Nephron (organoid): ENCODE measurements around the gene PRKG1.
A peak's percentile ranks its signal among the peaks of the same experiment; 100 is the strongest.

Experiments
- H3K27ac Mint-ChIP-seq, 3 experiments: 2 replicates each; pipeline ENCODE4 v1.8.0; 2020; ENCODE audit warnings: mixed read lengths in 3 of 3, mild to moderate bottlenecking in 2 of 3, moderate library complexity in 1 of 3
- H3K27me3 Mint-ChIP-seq: 2 replicates; pipeline ENCODE4 v1.8.0; 2021; ENCODE audit warnings: low read depth, mild to moderate bottlenecking, moderate library complexity, mixed read lengths
- H3K36me3 Mint-ChIP-seq: 2 replicates; pipeline ENCODE4 v1.8.0; 2020; ENCODE audit warnings: low read depth, mixed read lengths
- H3K4me1 Mint-ChIP-seq: 2 replicates; pipeline ENCODE4 v1.8.0; 2020; ENCODE audit warnings: mixed read lengths
- H3K4me3 Mint-ChIP-seq, 3 experiments: 2 replicates each; pipeline ENCODE4 v1.8.0; 2020; ENCODE audit warnings: mild to moderate bottlenecking in 3 of 3, mixed read lengths in 3 of 3, moderate library complexity in 2 of 3
- H3K9me3 Mint-ChIP-seq: 2 replicates; pipeline ENCODE4 v1.8.0; 2020; ENCODE audit warnings: mixed read lengths
- CTCF ChIP-seq, 3 experiments: fragments of 200-600 bp; sonication (generic); IDR thresholded peaks; one replicate each; pipeline ENCODE4 v1.5.0; 2021; ENCODE audit warnings: antibody characterized with exemption in 3 of 3; ENCODE audit not compliant: unreplicated experiment in 3 of 3

PRKG1 gene

GRCh38 chr10:51227897-51228713 is 153.8 kb downstream of the PRKG1 start:
- Mint-ChIP-seq H3K27ac (peak overlapping the region; percentile 48 to 73 (median 72)), H3K4me1 (peaks cover 49% of the 10 kb centered on the region), H3K27me3 (no peaks in the 10 kb centered on the region), H3K36me3 (no peaks in the 10 kb centered on the region), H3K4me3 (peak overlapping the region in 1 of 3 experiments; percentile 19), H3K9me3 (no peaks in the 10 kb centered on the region)
- TF ChIP-seq CTCF (IDR thresholded peaks at IDR 0.05; ENCODE audit: unreplicated experiment in 3 of 3) = no peak

- H3K9me3 Mint-ChIP-seq = no peaks in the 10 kb centered on the region
- H3K27ac Mint-ChIP-seq = peak overlapping the region; percentile 48 to 73 (median 72)
- H3K36me3 Mint-ChIP-seq = no peaks in the 10 kb centered on the region
- no peak for TF ChIP-seq CTCF (IDR thresholded peaks at IDR 0.05; ENCODE audit: unreplicated experiment in 3 of 3)
- H3K27me3 Mint-ChIP-seq = no peaks in the 10 kb centered on the region
- H3K4me1 Mint-ChIP-seq = peaks cover 48% of the 10 kb centered on the region
- H3K4me3 Mint-ChIP-seq = peak overlapping the region in 1 of 3 experiments; percentile 19
These were observed 154.4 kb downstream of the PRKG1 start for GRCh38 chr10:51228714-51229100.

DNA sequence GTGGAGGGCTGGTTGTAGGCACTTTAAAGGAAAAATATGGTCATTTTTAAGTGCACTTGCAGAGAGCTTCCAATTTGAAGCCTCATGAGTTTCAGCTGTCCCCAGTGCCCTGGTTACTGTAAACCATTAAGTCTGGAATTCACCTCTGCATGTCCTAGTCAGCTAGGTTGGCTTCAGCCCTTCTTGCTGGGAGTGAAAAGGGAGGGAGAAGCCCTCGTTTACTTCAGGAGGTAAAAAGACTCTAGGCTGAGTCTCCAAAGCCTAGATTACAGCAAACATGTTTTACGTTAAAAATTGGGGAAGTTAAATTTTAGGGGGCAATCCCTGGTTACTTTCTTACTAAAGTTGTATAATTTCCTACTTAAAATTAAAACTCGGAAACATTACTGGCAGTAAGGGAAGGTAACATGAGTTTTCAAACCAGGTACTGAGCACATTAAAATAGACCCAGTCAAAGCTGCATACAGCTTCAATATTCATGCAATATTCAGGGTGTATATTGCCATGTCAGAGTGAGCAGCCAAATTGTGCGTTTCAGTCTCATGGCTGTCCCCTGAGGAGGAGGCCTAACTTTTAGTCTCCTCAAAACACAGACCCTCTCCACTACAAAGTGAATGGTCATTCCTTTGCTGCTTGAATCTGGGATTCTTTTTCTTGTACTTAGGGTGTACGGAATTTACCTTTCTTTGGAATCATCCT is 156.7 kb downstream of the PRKG1 start:
- Mint-ChIP-seq H3K36me3 (no peaks in the 10 kb centered on the region), H3K9me3 (no peaks in the 10 kb centered on the region)
- TF ChIP-seq CTCF (IDR thresholded peaks at IDR 0.05; ENCODE audit: unreplicated experiment in 3 of 3) = no peak

GRCh38 chr10:51231754-51232153 is 157.5 kb downstream of the PRKG1 start:
- peak overlapping the region; percentile 5 to 78 (median 12) for H3K27ac Mint-ChIP-seq
- no peaks in the 10 kb centered on the region for H3K36me3 Mint-ChIP-seq
- no peaks in the 10 kb centered on the region for H3K27me3 Mint-ChIP-seq
- no peak for TF ChIP-seq CTCF (IDR thresholded peaks at IDR 0.05; ENCODE audit: unreplicated experiment in 3 of 3)
- peaks cover 33% of the 10 kb centered on the region for H3K4me1 Mint-ChIP-seq
- no peak overlapping the region for H3K4me3 Mint-ChIP-seq
- H3K9me3 Mint-ChIP-seq = no peaks in the 10 kb centered on the region

More for the DNA sequence above, 156.7 kb downstream of the PRKG1 start:
- no peak overlapping the region for H3K4me3 Mint-ChIP-seq
- H3K4me1 Mint-ChIP-seq = peaks cover 33% of the 10 kb centered on the region
- H3K27me3 Mint-ChIP-seq = no peaks in the 10 kb centered on the region
- H3K27ac Mint-ChIP-seq = peak overlapping the region; percentile 5 to 78 (median 49)

- no peaks in the 10 kb centered on the region for H3K27me3 Mint-ChIP-seq
- no peak overlapping the region for H3K27ac Mint-ChIP-seq
- no peak for TF ChIP-seq CTCF (IDR thresholded peaks at IDR 0.05; ENCODE audit: unreplicated experiment in 3 of 3)
- H3K4me3 Mint-ChIP-seq = no peak overlapping the region
- no peaks in the 10 kb centered on the region for H3K9me3 Mint-ChIP-seq
- peaks cover 20% of the 10 kb centered on the region for H3K4me1 Mint-ChIP-seq
- H3K36me3 Mint-ChIP-seq = no peaks in the 10 kb centered on the region
These were observed 159.2 kb downstream of the PRKG1 start for GRCh38 chr10:51233337-51234100.
